CD4-positive, alpha-beta T cell treated with Interferon gamma for 1 hour (primary cell): ENCODE results near the gene DBN1.
"Not testable (repeated sequence)": the region's sequence is repeated elsewhere in the genome, so short reads cannot be mapped to it uniquely, and the experiment has no call there.

Source experiments
- DNase-seq: peaks from one replicate; pipeline ENCODE4 v3.0.0-alpha.2; 2020

DBN1 gene

GRCh38 chr5:177427919-177428573 lies 45.4 kb downstream of the DBN1 start:
- DNase-seq = peak; percentile 32

GRCh38 chr5:177427211-177427822 lies 46.1 kb downstream of the DBN1 start:
- no peak for DNase-seq

GRCh38 chr5:177426566-177427210 lies 46.7 kb downstream of the DBN1 start, which contains the start of gene GRK6:
TSS of gene GRK6 (plus strand) at chr5:177426676. CDS start at chr5:177426846, 170 bp downstream.
- peak; percentile 76 for DNase-seq

- DNase-seq = peak; percentile 100
These were observed 47.5 kb downstream of the DBN1 start for GRCh38 chr5:177425801-177426565.

DNA sequence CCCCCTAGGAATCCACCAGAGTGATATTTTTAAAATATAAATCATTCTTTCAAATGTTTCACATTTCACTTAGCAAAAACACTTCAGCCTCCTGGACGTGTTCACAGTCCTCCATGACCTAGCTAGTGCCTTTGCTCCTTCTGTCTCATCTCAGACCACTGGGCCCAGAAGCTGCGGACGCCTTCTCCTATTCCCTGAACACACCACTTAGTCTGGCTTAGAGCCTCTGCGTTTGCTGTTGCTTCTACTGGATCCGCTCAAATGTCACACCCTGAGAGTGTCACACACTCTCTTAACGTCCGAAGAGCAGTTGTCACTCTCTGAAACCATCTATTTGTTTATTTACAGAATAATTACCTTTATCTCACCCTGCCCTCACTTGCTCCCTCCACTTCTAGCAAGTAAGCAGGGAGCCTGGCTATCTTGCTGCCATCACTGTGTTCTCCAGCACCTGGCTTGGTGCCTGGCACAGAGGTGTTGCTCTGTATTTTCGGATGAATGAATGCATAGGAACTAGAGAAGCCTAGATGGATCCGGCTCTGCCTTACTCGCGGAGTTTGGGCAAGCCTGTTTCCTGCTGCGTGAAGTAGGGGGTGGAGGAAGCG lies 48.1 kb downstream of the DBN1 start:
- no peak for DNase-seq

DNA sequence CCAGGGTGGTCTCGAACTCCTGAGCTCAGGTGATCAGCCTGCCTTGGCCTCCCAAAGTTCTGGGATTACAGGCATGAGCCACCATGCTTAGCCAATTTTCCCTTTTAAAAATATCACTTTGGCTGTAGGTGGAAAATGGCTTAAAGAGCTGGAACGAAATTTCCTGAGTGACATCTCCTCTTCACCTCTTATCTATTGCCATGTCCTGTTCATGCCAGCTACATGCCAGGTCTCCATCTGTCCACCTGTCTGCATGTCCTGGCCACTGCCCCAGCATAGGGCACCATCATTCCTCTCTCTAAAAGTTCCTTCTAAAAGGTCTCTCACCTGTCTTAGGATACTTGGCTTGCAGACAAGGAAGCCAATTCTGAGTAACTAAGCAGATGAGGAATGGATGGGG lies 49.8 kb downstream of the DBN1 start:
- no peak for DNase-seq

DNA sequence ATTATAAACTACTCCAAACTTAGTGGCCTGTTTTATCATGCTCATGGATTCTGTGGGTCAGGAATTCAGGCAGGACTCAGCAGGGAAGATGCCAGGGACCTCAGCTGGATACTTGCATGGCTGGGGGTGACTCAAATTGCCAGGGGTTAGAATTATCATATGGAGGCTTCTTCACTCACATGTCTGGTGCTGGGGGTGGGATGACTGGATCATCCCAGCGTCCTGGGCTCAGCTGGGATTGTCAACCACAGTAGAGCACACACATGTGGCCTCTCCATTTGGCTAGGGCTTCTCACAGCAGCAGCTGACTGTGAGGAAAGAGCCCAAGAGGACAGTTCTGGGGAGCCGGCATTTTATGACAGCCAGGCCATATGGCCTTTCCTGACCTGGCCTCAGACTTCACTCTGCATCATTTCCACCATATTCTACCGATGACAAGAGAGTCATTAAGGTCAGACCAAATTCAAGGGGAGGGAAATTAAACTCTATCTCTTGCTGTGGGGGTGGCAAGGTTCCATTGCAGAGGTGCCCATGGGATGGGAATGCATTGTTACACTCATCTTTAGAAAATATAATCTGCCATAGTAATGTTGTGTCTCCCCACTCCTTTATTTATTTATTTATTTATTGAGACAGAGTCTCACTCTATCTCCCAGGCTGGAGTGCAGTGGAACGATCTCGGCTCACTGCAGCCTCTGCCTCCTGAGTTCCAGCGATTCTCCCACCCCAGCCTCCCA lies 52.2 kb downstream of the DBN1 start:
- no peak for DNase-seq

DNA sequence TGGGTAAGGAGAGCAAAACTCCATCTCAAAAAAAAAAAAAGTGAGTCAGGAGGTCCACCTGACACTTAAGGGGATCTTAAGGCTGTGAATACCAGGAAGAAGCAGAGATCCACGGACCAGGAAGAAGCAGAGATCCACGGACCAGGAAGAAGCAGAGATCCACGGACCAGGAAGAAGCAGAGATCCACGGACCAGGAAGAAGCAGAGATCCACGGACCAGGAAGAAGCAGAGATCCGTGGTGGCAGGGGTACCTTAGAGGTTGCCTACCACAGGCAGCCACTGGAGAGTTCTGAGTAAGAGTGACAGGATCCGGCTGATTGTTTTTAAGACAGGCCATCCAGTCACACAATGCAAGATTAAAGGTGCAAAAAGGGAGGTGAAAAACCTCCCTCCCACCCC lies 53.0 kb downstream of the DBN1 start:
- not testable (repeated sequence) for DNase-seq

- no peak for DNase-seq
These were observed 54.4 kb downstream of the DBN1 start for GRCh38 chr5:177419046-177419445.

DNA sequence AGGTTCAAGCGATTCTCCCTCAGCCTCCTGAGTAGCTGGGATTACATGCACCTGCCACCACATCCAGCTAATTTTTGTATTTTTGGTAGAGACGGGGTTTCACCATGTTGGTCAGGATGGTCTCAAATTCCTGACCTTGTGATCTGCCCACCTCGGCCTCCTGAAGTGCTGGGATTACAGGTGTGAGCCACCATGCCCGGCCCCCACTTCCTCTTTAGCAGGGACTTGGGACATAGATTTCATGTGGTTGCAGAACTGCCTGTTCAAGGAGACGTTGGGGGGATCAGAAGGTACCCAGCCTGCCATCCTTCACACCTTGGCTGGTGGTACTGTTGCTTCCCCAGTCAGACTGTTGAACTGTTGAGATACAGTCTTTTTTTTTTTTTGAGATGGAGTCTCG lies 56.4 kb downstream of the DBN1 start:
- not testable (repeated sequence) for DNase-seq

- no peak for DNase-seq
These were observed 59.0 kb downstream of the DBN1 start for GRCh38 chr5:177414481-177414880.

DNA sequence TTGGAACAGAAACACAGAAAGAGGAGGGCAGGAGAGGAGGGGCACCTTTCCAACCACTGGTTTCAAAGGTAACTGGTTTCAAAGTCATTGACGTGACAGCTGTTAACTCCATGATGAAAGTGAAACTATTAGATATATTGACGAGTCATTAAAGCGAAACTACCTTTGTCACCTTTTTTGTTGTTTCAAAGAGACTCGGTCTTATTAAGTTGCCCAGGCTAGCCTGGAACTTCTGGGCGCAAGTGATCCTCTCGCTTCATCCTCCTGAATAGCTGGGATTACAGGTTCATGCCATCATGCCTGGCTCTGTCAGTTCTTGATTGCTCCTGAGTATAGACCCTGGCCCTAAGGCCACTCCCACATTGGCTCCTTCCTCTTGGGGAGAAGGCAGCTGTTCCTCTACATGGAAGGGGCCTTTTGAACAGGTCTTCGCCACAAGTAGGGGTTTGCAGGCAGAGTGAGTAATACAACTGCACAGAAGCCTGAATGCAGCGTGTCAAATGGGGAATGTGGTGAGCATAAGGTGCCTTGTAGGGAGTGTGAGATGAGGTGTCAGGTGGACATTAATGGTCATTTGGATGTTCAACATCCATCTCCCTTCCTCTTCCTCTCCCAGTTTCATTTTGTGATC lies 60.7 kb downstream of the DBN1 start:
- DNase-seq = no peak

- no peak for DNase-seq
These were observed 62.9 kb downstream of the DBN1 start for GRCh38 chr5:177410575-177410974.

GRCh38 chr5:177409043-177409801 lies 64.2 kb downstream of the DBN1 start, which contains the start of gene F12:
TSS of gene F12 (minus strand) at chr5:177409564. CDS start at chr5:177409527, 37 bp downstream.
- no peak for DNase-seq
